ENCODE measurements around the gene YIPF5.

DNA sequence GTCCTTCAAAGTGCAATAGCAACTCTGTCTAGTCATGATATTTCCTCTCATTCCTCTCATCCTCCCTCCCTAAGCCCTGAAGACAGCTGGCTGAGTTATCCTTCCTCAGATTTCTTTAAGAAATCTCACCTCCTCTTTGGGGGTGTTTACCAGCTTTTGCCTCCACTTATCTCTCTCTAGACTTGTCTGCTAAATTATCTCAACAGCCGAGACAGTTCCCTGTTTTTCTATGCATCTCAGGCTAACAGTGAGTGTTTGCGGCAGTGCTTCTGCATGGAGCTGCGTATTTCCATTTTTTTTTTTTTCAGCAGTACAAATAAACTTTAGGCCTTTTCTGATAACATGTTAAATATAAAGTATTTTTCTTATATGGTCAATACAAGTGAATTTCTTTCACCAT is 21.1 kb upstream of the YIPF5 start:
- no peak for TF ChIP-seq SP1 (IDR thresholded peaks at IDR 0.05)
- TF ChIP-seq ELF4 (IDR thresholded peaks at IDR 0.05), result no peak
- no peak for TF ChIP-seq ZNF384 (IDR thresholded peaks at IDR 0.05)
- TF ChIP-seq FOXK2 (IDR thresholded peaks at IDR 0.05), result no peak
- TF ChIP-seq, protein P1, sequence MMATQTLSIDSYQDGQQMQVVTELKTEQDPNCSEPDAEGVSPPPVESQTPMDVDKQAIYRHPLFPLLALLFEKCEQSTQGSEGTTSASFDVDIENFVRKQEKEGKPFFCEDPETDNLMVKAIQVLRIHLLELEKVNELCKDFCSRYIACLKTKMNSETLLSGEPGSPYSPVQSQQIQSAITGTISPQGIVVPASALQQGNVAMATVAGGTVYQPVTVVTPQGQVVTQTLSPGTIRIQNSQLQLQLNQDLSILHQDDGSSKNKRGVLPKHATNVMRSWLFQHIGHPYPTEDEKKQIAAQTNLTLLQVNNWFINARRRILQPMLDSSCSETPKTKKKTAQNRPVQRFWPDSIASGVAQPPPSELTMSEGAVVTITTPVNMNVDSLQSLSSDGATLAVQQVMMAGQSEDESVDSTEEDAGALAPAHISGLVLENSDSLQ (IDR thresholded peaks at IDR 0.05), result no peak
- TF ChIP-seq FOXM1 (IDR thresholded peaks at IDR 0.05; ENCODE audit: borderline replicate concordance), result no peak
